H9 (cell line): ENCODE results near the gene FADS3. TPM values are rescaled to one million over a fixed set of nuclear protein-coding genes. Genes with fewer than 3 reads are reported as not detected.

Experiments
- DNase-seq: peaks from one replicate; pipeline ENCODE4 v3.0.0-alpha.2; 2017
- H2AFZ ChIP-seq: one replicate; pipeline ENCODE4 v1.6.1; 2013; ENCODE audit warnings: mild to moderate bottlenecking, low read length, control low read depth, moderate library complexity
- H2AK5ac ChIP-seq: 2 replicates; pipeline ENCODE4 v1.6.1; 2013; ENCODE audit warnings: low read length, control low read depth, mixed read lengths; ENCODE audit not compliant: insufficient read length
- H2BK120ac ChIP-seq: one replicate; pipeline ENCODE4 v1.6.1; 2013; ENCODE audit warnings: low read depth, mild to moderate bottlenecking, low read length, control low read depth, inconsistent platforms; ENCODE audit not compliant: poor library complexity, severe bottlenecking
- H2BK12ac ChIP-seq: 2 replicates; pipeline ENCODE4 v1.6.1; 2013; ENCODE audit warnings: low read length, control low read depth, mixed read lengths, low read depth; ENCODE audit not compliant: insufficient read length
- H2BK15ac ChIP-seq: 2 replicates; pipeline ENCODE4 v1.6.1; 2013; ENCODE audit warnings: low read depth, low read length, control low read depth
- H2BK20ac ChIP-seq: one replicate; pipeline ENCODE4 v1.6.1; 2013; ENCODE audit warnings: low read depth, mild to moderate bottlenecking, low read length, control low read depth, inconsistent platforms; ENCODE audit not compliant: poor library complexity, severe bottlenecking
- H2BK5ac ChIP-seq: 2 replicates; pipeline ENCODE4 v1.6.1; 2013; ENCODE audit warnings: low read length, control low read depth, mixed read lengths; ENCODE audit not compliant: insufficient read length
- H3K14ac ChIP-seq: 2 replicates; pipeline ENCODE4 v1.6.1; 2013; ENCODE audit warnings: low read length, control low read depth; ENCODE audit not compliant: insufficient read depth
- H3K18ac ChIP-seq: 2 replicates; pipeline ENCODE4 v1.6.1; 2013; ENCODE audit warnings: low read depth, mild to moderate bottlenecking, mixed read lengths, low read length, control low read depth; ENCODE audit not compliant: insufficient read length
- H3K23ac ChIP-seq: 2 replicates; pipeline ENCODE4 v1.6.1; 2013; ENCODE audit warnings: low read length, control low read depth, mixed read lengths, low read depth; ENCODE audit not compliant: insufficient read length
- H3K23me2 ChIP-seq: 2 replicates; pipeline ENCODE4 v1.6.1; 2013; ENCODE audit warnings: low read depth, mild to moderate bottlenecking, mixed read lengths, low read length, control low read depth; ENCODE audit not compliant: insufficient read length, poor library complexity, severe bottlenecking
- H3K27ac ChIP-seq: 2 replicates; pipeline ENCODE4 v1.5.1; 2013; ENCODE audit warnings: low read length, control low read depth, mixed read lengths, low read depth; ENCODE audit not compliant: insufficient read length
- H3K27me3 ChIP-seq: 2 replicates; pipeline ENCODE4 v1.6.1; 2013; ENCODE audit warnings: low read length, control low read depth, inconsistent platforms; ENCODE audit not compliant: insufficient read depth
- H3K4ac ChIP-seq: 2 replicates; pipeline ENCODE4 v1.6.1; 2013; ENCODE audit warnings: low read depth, mild to moderate bottlenecking, control low read depth, inconsistent platforms, low read length, moderate library complexity
- H3K4me1 ChIP-seq: 2 replicates; pipeline ENCODE4 v1.6.1; 2013; ENCODE audit warnings: low read length, control low read depth, inconsistent platforms; ENCODE audit not compliant: insufficient read depth
- H3K4me2 ChIP-seq: 2 replicates; pipeline ENCODE4 v1.6.1; 2013; ENCODE audit warnings: low read length, control low read depth, mixed read lengths; ENCODE audit not compliant: insufficient read length, insufficient read depth
- H3K56ac ChIP-seq: 2 replicates; pipeline ENCODE4 v1.6.1; 2013; ENCODE audit warnings: low read depth, mild to moderate bottlenecking, mixed read lengths, low read length, control low read depth; ENCODE audit not compliant: insufficient read length
- H3K79me1 ChIP-seq: 2 replicates; pipeline ENCODE4 v1.6.1; 2013; ENCODE audit warnings: low read depth, mild to moderate bottlenecking, moderate library complexity, low read length, control low read depth, inconsistent platforms; ENCODE audit not compliant: insufficient read depth, poor library complexity, severe bottlenecking
- H3K79me2 ChIP-seq: 2 replicates; pipeline ENCODE4 v1.6.1; 2013; ENCODE audit warnings: low read length, control low read depth, inconsistent platforms; ENCODE audit not compliant: insufficient read depth
- H3K9ac ChIP-seq: 2 replicates; pipeline ENCODE4 v1.6.1; 2013; ENCODE audit warnings: low read length, control low read depth, mixed read lengths; ENCODE audit not compliant: insufficient read length; ENCODE audit errors: extremely low read depth
- H3K9me3 ChIP-seq: one replicate; pipeline ENCODE4 v1.6.1; 2013; ENCODE audit warnings: low read depth, low read length, inconsistent platforms; ENCODE audit not compliant: control insufficient read depth
- H3T11ph ChIP-seq: one replicate; pipeline ENCODE4 v1.6.1; 2013; ENCODE audit warnings: mild to moderate bottlenecking, low read length, control low read depth, inconsistent platforms
- H4K20me1 ChIP-seq: one replicate; pipeline ENCODE4 v1.6.1; 2013; ENCODE audit not compliant: control insufficient read depth, insufficient read length, insufficient read depth
- H4K5ac ChIP-seq: 2 replicates; pipeline ENCODE4 v1.6.1; 2013; ENCODE audit warnings: low read depth, mild to moderate bottlenecking, mixed read lengths, low read length, control low read depth; ENCODE audit not compliant: insufficient read length
- H4K8ac ChIP-seq: replicated peaks from 2 replicates; pipeline ENCODE4 v1.6.1; 2013; ENCODE audit warnings: low read length, control low read depth, mixed read lengths, low read depth; ENCODE audit not compliant: insufficient read length
- H4K91ac ChIP-seq: 2 replicates; pipeline ENCODE4 v1.6.1; 2013; ENCODE audit warnings: low read depth, mild to moderate bottlenecking, moderate library complexity, mixed read lengths, low read length, control low read depth; ENCODE audit not compliant: insufficient read length
- H3K27ac Mint-ChIP-seq, 3 experiments: 2 replicates in 2 of 3; 3 replicates in 1 of 3; pipeline ENCODE4 v1.8.0; 2020 to 2021; ENCODE audit warnings: mixed read lengths in 3 of 3, mild to moderate bottlenecking in 1 of 3, moderate library complexity in 1 of 3
- H3K27me3 Mint-ChIP-seq: 2 replicates; pipeline ENCODE4 v1.8.0; 2021; ENCODE audit warnings: low read depth, mild to moderate bottlenecking, moderate library complexity, mixed read lengths
- H3K36me3 Mint-ChIP-seq, 3 experiments: 2 replicates in 2 of 3; 3 replicates in 1 of 3; pipeline ENCODE4 v1.8.0; 2020 to 2021; ENCODE audit warnings: low read depth in 3 of 3, mixed read lengths in 3 of 3; ENCODE audit not compliant: insufficient read depth in 1 of 3
- H3K4me1 Mint-ChIP-seq, 2 experiments: 2 replicates each; pipeline ENCODE4 v1.8.0; 2020; ENCODE audit warnings: mixed read lengths in 2 of 2
- H3K4me3 Mint-ChIP-seq, 2 experiments: 2 replicates in 1 of 2; 3 replicates in 1 of 2; pipeline ENCODE4 v1.8.0; 2020 to 2021; ENCODE audit warnings: mild to moderate bottlenecking in 2 of 2, mixed read lengths in 2 of 2, moderate library complexity in 1 of 2
- H3K9me3 Mint-ChIP-seq, 2 experiments: 2 replicates in 1 of 2; 3 replicates in 1 of 2; pipeline ENCODE4 v1.8.0; 2020; ENCODE audit warnings: mild to moderate bottlenecking in 2 of 2, mixed read lengths in 2 of 2, moderate library complexity in 1 of 2
- CTCF ChIP-seq: fragments of 200-600 bp; sonication (generic); conservative IDR thresholded peaks from 3 replicates; pipeline ENCODE4 v1.8.0; 2021; ENCODE audit warnings: antibody characterized with exemption, mild to moderate bottlenecking
- WGBS: extraction: QIAGEN DNeasy Blood & Tissue Kit; methylation state at CpG from one replicate; pipeline ENCODE4 v1.1.7; 2013; ENCODE audit warnings: missing lambda C conversion rate, low lambda C conversion rate, mixed read lengths; ENCODE audit not compliant: insufficient read length; ENCODE audit errors: extremely low coverage; 5-methylcytosine and 5-hydroxymethylcytosine counted together
- total RNA-seq: library from RNA; stranded (reverse); gene quantifications from 2 replicates; pipeline ENCODE4 v1.2.1, GENCODE V29; 2021

FADS3 gene
- total RNA-seq, 1 experiment from 2014 or later: 34.9 TPM

GRCh38 chr11:61880454-61880853, 10.9 kb downstream of the FADS3 start:
- no peaks in the 10 kb centered on the region; the same call in 1 of the 2 replicates for H3K27me3 Mint-ChIP-seq
- TF ChIP-seq CTCF: no peak

More at GRCh38 chr11:61880454-61880853, 10.9 kb downstream of the FADS3 start:
- no peaks in the 10 kb centered on the region for H3K27me3 ChIP-seq
- H2AFZ ChIP-seq: no peak overlapping the region
- H2BK5ac ChIP-seq: no peak overlapping the region
- no peak overlapping the region for H2BK20ac ChIP-seq
- H3K79me1 ChIP-seq: no peaks in the 10 kb centered on the region
- H3K56ac ChIP-seq: no peak overlapping the region
- H3K9ac ChIP-seq: no peak overlapping the region
- H4K5ac ChIP-seq: no peak overlapping the region
- no peak overlapping the region for H4K91ac ChIP-seq
- no peak overlapping the region for H3K4ac ChIP-seq
- peaks cover 2% of the 10 kb centered on the region for H3K23me2 ChIP-seq
- Mint-ChIP-seq H3K9me3 (no peaks in the 10 kb centered on the region), H3K36me3 (peaks cover 0 to 3% (median 0%) of the 10 kb centered on the region in 3 experiments; a peak in 2 of 7 replicates), H3K27ac (0 out of 7 replicates have a peak overlapping the region, but pooled peaks of 1 of the 3 experiments have one; percentile 8), H3K4me1 (peaks cover 20 to 29% of the 10 kb centered on the region in 2 experiments), H3K4me3 (peak overlapping the region in 1 of 2 experiments; percentile 18; a peak in 1 of 5 replicates)
- no peak overlapping the region for H2BK15ac ChIP-seq
- no peak overlapping the region for H2BK120ac ChIP-seq
- no peaks in the 10 kb centered on the region for H3K79me2 ChIP-seq
- WGBS: no CpG with 5 or more reads among the region's 6 CpGs
- peaks cover 3% of the 10 kb centered on the region; the same call in 1 of the 2 replicates for H3K4me1 ChIP-seq
- H2AK5ac ChIP-seq: no peak overlapping the region
- no peak overlapping the region for H3K23ac ChIP-seq
- H3K18ac ChIP-seq: no peak overlapping the region
- no peak overlapping the region for H3K14ac ChIP-seq
- H2BK12ac ChIP-seq: no peak overlapping the region
- H3K27ac ChIP-seq: no peak overlapping the region
- no peak overlapping the region for H3K4me2 ChIP-seq
- no peak overlapping the region for H3T11ph ChIP-seq
- H3K9me3 ChIP-seq: no peaks in the 10 kb centered on the region
- no peak overlapping the region for H4K8ac ChIP-seq
- H4K20me1 ChIP-seq: no peaks in the 10 kb centered on the region
- DNase-seq: no peak
